GM21367 (cell line): ENCODE data around the gene LIMD2.

Experiments used
- ATAC-seq: cut with Tn5 transposase; IDR thresholded peaks from one replicate; pipeline ENCODE4 v1.9.1; 2021; ENCODE audit not compliant: unreplicated experiment

Gene LIMD2

DNA sequence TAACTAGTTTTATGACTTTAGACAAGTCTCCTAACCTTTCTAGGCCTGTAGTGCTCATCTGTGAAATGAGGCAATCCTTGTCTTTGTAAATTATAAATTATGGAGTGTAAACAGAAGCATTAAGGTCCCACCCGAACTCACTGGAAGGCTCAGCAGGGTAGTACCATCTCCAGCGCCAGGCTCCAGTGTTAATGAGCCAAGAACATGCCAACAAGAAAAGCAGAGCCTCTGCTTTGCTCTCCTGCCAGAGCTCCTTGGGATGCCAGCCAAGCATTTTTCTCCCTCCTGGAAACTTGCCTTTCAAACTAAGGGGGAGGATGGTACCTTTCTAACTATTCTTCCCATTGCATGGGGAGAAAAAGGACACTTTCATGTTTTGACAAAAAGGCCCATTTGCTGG lies 14.9 kb downstream of the LIMD2 start:
- ATAC-seq: no peak

DNA sequence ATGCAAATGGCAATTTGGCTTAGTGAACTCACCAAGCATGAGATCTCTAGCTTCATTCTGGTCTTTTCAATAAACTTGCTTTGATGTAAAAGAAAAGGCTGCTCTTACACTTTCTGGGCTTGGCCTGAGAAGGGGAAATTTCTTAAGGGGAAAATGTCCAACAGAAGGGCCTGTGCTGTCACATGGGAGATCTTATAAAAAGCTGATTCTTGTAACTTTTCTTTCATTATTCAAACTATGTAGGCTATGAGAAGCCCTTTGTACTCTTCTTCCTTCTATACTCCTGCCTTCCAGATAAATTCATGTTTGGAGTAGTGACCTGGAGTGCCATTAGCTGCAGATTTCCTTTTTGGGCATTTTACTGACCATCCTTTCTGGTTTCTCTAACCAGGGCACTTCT lies 16.9 kb downstream of the LIMD2 start:
- ATAC-seq: no peak

DNA sequence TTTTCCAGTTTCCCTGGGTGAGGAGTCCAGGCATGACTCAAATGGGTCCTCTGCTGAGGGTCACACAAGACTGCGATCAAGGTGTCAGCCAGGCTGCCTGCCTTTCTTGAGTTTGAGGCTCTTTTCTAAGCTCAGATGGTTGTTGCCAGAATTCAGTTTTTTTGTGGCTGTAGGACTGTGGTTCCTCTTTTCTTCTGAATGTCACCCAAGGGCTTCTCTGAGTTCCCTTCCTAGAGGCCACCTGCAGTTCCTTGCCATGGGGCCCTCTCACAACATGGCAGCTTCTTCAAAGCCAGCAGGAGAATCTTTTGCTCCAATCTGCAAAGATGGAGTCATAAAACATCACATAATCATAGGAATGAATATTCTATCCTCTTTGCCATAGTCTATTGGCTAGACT lies 17.5 kb downstream of the LIMD2 start:
- no peak for ATAC-seq

DNA sequence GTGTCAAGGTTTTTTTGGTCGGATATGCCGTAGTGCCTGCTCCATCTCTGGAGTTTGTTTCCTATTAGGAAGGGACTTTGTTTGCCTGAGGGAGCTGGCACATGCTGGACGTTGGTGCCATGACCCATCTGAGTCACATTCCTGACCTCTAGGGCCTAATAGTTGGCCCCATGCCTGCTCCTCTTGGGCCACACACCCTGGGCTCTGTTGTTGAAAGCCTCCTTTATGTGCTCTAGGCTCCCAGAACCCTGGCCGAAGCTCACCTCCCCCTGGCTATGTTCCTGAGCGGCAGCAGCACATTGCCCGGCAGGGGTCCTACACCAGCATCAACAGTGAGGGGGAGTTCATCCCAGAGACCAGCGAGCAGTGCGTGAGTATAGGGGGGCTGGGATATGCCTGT lies 18.4 kb downstream of the LIMD2 start:
- no peak for ATAC-seq

DNA sequence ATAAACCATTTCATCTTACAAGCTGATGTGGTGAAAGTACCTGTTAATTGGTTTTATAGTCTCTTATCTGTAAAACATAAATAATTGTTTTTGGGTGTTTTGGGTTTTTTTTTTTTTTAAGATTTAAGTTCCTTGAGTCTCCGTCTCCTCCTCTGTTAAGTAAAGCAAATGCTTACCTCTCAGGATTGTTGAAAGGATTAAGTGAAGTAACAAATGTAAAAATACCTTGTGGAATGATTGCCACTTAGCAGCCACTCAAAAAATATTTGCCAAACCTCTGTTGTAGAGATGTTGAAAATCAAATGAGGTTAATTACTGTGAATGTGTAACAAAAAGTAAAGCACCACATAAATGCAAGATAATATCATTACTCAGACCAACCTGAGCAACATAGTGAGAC lies 19.2 kb downstream of the LIMD2 start:
- ATAC-seq: no peak

DNA sequence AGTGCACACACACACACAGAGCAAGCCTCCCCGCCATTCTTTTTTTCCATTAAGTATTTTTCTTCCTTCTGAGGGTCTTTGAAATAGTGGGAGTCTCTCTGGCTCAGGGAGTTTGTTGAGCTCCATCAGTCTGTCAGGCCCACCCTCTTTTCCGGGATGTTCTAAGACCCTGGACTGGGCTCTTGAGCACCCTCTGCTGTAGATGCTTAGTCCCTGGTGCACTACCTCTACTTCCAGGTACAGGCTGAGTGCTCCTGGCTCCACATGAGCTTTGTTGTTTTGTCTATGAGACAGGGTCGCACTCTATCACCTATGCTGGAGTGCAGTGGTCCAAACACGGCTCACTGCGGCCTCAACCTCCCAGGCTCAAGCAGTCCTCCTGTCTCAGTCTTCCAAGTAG lies 20.7 kb downstream of the LIMD2 start:
- ATAC-seq: no peak

DNA sequence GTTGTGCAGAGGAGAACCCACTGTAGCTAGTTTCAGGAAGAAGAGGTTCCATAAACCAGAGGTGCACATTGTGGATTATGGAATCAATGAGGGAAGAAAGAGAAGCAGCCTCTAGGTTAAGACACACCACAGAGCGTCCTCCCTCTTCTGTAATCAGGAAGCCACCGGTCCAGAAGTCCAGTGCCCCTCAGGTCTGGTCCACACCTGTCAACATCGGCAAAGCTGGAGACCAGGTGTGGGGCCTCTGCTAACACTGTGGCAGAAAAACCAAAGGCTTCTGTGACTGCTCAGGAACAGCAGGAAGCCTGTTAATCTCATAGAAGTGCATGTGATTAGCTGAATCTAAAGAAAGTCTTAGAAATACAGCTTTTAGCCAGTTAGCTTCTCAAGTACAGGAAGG lies 23.3 kb downstream of the LIMD2 start:
- ATAC-seq: no peak

DNA sequence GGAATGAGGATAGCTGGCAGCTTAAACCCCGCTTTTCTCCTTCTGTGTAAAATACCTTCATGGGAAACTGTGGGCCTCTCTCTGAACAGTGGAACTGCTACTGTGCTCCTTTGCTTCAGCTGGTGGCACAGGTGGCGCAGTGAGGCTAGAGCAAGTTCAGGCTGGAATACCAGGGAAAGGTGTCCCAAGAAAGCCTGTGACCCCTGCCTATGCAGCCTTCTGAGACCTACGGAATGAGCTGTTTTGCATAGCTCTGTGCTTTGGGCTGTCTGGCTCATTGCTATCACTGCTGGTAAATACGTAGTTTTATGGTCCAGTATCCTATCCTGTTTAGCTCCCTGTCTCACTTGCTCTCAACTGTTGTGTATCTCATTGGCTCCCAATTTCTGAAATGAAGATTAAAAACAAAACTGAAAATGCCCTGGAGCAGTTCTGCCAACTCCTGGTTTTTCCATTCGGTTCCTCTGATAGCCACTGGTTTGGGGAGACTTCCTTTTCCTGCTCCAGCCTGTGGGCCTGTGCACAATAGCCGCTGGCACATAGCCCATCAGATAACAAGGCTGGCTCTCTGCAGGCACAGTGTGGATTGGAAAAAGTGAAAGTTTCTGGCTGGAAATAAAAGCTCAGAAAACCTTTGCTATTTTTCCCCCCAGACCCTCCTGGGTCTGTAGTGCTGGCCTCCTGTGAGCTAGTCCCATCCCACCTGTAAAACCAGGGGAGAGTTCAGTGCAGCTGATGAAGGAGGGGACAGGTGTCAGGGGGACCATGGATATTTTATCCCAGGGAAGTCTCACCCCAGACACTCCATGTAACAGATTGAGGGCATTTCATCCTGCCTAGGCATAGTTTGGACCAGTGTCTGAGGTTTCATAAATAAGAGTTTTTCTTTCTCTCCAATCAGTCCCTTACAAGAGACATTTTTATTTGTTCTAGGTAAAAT lies 24.0 kb downstream of the LIMD2 start:
- no peak for ATAC-seq

DNA sequence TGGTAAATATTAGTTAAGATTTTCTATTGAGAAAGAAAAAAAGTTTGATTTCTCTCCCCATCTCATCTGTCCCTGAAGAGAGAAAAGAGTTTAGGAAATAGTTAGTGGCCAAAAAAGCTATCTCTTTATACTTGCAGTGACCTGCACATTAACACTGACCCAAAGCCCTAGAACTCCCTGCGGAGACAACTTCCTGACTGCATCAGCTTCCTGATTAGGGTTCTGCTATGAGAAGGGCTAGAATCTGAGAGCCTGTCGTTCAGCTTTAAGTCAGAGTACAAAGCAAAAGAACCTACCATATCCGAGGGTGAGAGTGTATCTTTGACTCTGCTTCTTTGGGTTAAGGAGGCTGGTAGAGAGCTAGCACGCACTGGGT lies 24.7 kb downstream of the LIMD2 start:
- no peak for ATAC-seq

DNA sequence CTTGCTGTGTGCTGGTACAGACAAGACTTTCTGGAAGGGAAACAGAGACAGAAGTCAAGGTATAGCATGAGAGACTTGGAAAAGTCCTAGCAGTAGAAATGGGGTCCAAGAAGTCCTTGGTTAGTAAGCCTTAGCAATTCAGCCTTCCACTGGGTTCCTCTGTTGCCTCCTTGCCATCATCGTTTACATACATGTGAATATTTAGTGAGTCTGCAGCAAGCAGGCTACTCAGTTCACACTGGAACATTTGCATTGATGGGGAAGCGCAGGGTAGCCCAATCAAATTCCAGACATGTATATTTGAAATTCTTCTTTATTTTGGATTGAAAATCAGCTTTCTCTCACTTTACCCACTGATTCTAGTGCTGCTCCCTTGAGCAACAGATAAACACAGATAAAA lies 27.1 kb downstream of the LIMD2 start:
- ATAC-seq: no peak

DNA sequence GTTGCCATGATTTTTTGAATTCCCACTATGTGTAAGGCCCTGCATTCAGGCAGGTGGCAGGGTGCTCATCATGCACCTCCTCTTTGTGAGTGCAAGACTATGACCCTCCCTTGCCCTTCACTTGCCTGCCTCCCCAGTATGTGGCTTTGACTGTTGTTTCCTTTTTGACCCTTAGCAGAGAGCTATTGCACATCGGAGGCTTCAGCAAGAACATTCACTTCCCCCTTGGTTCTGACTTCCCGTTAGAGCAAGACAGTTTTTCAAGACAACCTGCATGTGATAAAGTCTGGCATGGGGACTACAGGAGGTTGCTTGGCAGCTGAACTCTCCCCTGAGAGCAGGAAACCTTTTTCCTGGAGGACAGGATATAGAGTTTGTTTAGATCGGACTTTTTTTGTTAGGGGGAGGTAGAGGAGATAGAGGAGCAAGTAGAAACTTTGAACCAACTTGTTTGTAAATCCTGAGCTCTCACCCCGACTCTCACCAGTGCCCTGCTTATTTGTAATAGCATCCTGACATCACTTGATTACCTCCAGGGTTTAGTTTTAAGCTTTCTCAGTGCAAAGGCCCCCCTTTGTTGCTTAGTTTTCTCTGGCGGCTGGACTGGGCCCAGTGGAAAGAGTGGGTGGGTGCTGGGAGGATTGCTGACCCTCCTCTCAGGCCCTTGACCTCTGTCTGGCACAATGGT lies 34.3 kb downstream of the LIMD2 start:
- no peak for ATAC-seq

DNA sequence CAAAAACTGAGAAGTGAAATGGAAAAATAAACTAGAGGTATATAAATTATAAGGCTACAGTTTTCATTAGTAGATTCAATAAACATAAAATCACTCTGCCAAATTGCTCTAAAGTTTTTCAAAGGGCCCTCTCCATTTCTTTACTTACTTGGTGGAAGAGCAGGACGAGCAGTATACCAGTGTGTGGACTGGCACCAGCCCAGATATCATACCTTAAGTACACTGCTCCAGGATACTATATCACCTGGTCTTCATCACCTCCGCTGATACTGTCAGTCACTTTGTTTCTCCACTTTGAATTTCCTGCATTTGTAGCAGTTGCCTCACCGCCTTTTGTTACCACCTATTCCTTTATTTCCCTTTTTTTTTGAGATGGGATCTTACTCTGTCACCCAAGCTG lies 40.1 kb downstream of the LIMD2 start:
- ATAC-seq: no peak

DNA sequence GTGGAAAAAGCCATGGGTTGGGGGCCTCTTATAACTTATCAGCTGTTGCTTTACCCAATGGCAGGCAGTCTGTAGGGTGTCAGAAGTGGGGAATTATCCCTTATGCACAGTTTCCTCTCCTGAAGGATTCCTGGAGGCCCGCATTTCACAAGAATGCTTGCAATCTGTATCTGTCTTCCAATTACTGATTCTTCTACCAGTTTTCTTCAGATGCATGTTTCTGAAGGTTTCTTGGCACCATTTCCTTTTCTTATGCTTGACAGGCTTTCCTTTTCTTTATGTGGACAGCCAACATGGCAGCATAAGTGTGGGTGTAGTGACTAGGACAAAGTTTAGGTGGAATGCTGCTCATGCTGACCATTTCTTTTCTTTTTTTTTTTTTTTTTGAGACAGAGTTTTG lies 41.6 kb downstream of the LIMD2 start:
- no peak for ATAC-seq

DNA sequence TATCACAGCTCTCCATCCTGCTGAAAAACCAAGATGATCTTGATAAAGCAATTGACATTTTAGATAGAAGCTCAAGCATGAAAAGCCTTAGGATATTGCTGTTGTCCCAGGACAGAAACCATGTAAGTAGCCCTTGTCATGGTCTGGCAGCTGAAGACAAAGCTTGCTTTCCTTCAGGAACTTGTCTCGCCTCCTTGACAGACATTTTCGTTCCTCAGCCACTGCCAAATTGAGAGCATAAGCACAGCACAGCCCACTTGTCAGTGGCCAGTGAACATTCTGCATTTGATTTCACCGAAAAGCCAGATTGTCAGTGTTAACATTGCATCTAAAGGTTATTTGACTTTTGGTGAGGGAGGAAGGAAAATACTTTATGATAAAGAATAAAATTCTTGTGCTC lies 42.1 kb downstream of the LIMD2 start:
- no peak for ATAC-seq

DNA sequence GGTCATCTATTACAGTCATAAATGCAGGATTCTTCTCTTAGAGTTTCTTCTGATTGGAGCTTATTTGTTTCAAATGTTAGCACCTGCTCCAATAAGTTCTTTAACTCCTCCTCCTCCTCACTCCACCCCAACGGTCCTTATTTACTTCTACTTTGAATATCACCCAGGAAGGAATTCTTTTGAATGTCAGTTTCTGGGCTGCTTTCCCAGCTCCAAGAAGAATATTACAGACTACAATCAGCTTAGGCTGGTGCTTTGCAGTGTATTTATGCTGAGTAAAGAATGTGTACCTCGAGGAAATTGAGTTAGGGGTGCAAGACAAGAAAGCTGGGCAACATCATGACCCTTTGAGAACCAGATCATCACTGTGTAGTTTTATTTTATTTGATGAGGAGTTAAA lies 46.9 kb downstream of the LIMD2 start:
- ATAC-seq: no peak

DNA sequence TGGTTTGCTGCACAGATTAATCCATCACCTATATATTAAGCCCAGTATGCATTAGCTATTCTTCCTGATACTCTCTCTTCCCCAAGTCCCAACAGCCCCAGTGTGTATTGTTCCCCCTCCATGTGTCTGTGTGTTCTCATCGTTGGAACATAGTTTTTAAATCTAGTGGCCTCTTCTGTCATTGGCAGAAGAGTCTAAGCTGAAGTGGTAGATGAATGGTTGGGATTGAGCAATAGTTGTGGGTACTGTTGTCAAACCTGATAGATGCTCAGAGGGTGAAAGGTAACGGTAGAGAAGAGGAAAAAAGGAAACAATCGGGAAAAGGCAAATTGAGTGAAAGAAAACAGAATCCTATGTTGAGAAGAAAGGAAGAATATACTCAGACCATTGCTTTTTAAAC lies 47.8 kb downstream of the LIMD2 start:
- ATAC-seq: no peak

DNA sequence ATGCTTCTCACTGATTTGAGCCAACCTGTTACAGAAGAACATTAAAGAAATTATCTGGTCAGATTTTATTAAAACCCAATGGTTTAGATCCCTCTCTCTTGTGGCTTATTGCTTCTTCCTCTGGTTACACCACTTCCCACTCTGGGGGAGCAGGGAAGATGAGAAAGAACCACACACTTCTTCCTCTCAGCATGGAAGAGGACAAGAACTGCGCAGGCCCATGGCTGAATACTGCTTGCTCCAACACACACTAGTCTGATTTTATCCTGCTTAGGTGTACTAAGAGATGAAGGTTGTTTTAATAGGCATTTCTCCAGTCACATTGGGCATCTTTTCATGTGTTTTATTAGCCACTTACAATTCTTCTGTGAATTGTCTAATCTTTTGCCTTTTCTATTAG lies 50.1 kb downstream of the LIMD2 start:
- ATAC-seq: no peak

DNA sequence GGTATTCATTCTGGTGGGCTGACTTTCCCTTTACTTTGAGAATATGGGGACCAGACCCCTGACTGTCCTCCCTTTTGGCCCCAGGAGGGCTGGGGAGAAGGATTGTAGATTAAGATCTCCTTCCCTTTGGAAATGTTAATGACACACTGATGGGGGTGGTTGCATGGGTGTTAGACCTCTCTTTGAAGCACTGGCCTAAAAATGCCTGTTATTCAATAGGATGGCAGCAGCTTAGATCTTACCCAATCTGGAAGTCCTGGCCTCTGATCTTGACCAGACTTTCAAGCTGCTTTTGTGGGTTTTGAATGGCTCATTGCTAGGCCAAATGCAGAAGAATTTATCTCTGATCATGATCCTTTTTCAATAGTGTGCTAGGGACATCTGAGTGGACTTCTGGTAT lies 52.0 kb downstream of the LIMD2 start:
- no peak for ATAC-seq

DNA sequence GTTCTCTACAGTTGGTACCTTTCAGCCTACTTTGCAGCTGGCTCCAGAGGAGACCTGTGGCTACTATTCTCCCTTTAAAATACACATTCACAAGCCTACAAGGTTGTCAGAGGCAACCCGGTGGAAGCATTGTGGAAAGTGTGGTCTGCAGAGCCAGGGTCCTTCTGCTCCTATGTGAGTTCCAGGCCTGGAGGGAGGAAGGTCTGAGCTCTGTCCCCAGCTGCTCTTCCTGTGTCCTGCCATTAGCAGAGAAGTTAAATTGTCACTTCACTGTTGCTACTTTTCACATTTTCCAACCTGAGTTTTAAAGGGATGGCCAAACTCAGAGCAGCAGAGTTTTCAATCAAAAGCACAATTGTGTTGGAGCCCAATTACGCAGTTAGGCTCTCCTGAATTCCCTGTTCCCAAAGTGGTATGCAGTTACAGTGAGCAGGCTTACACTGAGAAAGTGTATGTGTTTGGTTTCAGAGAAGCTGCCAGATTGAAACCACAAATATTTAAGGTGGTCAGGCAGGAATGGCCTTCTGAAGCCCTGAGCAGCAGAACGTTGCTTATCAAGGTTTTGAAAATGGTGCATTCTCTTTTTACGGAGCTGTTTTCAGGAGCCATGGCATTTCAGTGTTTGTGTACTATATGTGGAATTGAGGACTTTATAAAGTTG lies 52.7 kb downstream of the LIMD2 start:
- no peak for ATAC-seq

DNA sequence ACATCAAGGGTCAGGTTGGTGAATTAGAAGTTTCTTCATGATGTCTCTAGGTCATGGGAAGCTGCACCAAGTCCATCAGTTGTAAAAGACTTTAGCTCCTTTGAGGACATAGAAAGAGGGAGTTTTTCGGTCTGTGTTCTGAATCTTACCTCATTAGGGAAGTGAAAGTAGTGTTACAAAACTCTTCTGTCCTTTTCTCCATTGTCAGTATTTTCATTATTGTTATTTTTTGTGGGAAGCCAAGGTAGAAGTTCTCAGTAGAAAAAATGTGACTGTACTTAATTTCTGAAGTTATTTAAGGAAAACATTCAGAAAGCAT lies 53.5 kb downstream of the LIMD2 start:
- no peak for ATAC-seq
